Keratinocyte (primary cell): ENCODE measurements around the gene SF3B2. TPM values are rescaled to one million over a fixed set of nuclear protein-coding genes. Genes with fewer than 3 reads are reported as not detected.

ENCODE experiments used
- DNase-seq: peaks from one replicate; pipeline ENCODE4 v3.0.0-alpha.2; 2011; ENCODE audit warnings: low read depth, missing footprints, low spot score
- FAIRE-seq: peaks from 2 replicates; lab custom pipeline; 2011; peaks lifted over from hg19 to GRCh38; lab: Jason Lieb, UNC
- H2AFZ ChIP-seq: 2 replicates; pipeline ENCODE4 v1.6.0; 2012; ENCODE audit warnings: low read length, control low read depth, inconsistent platforms; ENCODE audit not compliant: control insufficient read depth
- H3K27ac ChIP-seq: 2 replicates; pipeline ENCODE4 v1.5.1; 2011; ENCODE audit warnings: low read length; ENCODE audit not compliant: control insufficient read depth, insufficient read depth
- H3K27me3 ChIP-seq: 3 replicates; pipeline ENCODE4 v1.6.0; 2011; ENCODE audit warnings: low read length; ENCODE audit not compliant: control insufficient read depth, insufficient read depth; ENCODE audit errors: extremely low read depth
- H3K36me3 ChIP-seq, 2 experiments: 2 replicates in 1 of 2; 3 replicates in 1 of 2; pipeline ENCODE4 v1.5.1; 2011; ENCODE audit warnings: low read length in 2 of 2, mild to moderate bottlenecking in 1 of 2; ENCODE audit not compliant: control insufficient read depth in 2 of 2, insufficient read depth in 2 of 2; ENCODE audit errors: extremely low read depth in 1 of 2
- H3K4me1 ChIP-seq: 3 replicates; pipeline ENCODE4 v1.5.1; 2011; ENCODE audit warnings: low read length; ENCODE audit not compliant: control insufficient read depth, insufficient read depth; ENCODE audit errors: extremely low read depth
- H3K4me2 ChIP-seq: 3 replicates; pipeline ENCODE4 v1.6.0; 2011; ENCODE audit warnings: low read depth, low read length; ENCODE audit not compliant: control insufficient read depth, insufficient read depth; ENCODE audit errors: extremely low read depth
- H3K4me3 ChIP-seq, 3 experiments: fragments of 200-600 bp in 1 of 3; sonication (generic) in 1 of 3; 2 replicates in 2 of 3; 3 replicates in 1 of 3; pipeline ENCODE4 v1.5.1; 2011 to 2016; ENCODE audit warnings: low read length in 3 of 3, mild to moderate bottlenecking in 3 of 3, control low read depth in 2 of 3, inconsistent platforms in 1 of 3, low read depth in 1 of 3, mixed read lengths in 1 of 3, mixed run types in 1 of 3, moderate library complexity in 1 of 3; ENCODE audit not compliant: control insufficient read depth in 2 of 3, insufficient read depth in 2 of 3; ENCODE audit errors: extremely low read depth in 1 of 3
- H3K79me2 ChIP-seq: 2 replicates; pipeline ENCODE4 v1.6.0; 2012; ENCODE audit warnings: low read length; ENCODE audit not compliant: control insufficient read depth, insufficient read depth
- H3K9ac ChIP-seq: 3 replicates; pipeline ENCODE4 v1.6.0; 2011; ENCODE audit warnings: low read length; ENCODE audit not compliant: control insufficient read depth, insufficient read depth; ENCODE audit errors: extremely low read depth
- H3K9me1 ChIP-seq: 3 replicates; pipeline ENCODE4 v1.6.0; 2011; ENCODE audit warnings: low read length; ENCODE audit not compliant: control insufficient read depth, insufficient read depth; ENCODE audit errors: extremely low read depth
- H3K9me3 ChIP-seq: 2 replicates; pipeline ENCODE4 v1.5.1; 2012; ENCODE audit warnings: low read depth, low read length; ENCODE audit not compliant: control insufficient read depth
- H4K20me1 ChIP-seq: 3 replicates; pipeline ENCODE4 v1.6.0; 2011; ENCODE audit warnings: low read length; ENCODE audit not compliant: control insufficient read depth, insufficient read depth; ENCODE audit errors: extremely low read depth
- CTCF ChIP-seq, 3 experiments: IDR thresholded peaks in 1 of 3; conservative IDR thresholded peaks in 1 of 3; optimal IDR thresholded peaks in 1 of 3; 2 replicates in 2 of 3; 3 replicates in 1 of 3; pipeline versions ENCODE3 to v1.5.1; 2011; ENCODE audit warnings: low read length in 3 of 3, mild to moderate bottlenecking in 3 of 3, moderate library complexity in 2 of 3, control low read depth in 1 of 3, inconsistent platforms in 1 of 3; ENCODE audit not compliant: insufficient read depth in 2 of 3; ENCODE audit errors: extremely low read depth in 1 of 3
- EZH2 ChIP-seq: IDR thresholded peaks from one replicate; pipeline ENCODE4 v1.6.1; 2012; ENCODE audit warnings: inconsistent platforms, mild to moderate bottlenecking, low read length, moderate library complexity
- dilution Hi-C: fragments of 300-500 bp; cut with MboI; formaldehyde crosslinking; loops from one replicate; pipeline ENCODE4 v1.7.0; 2020; ENCODE audit warnings: low sequenced_read_pairs; ENCODE audit not compliant: extremely low pct_ligation_motif_present
- polyA plus RNA-seq, 5 experiments: library from polyadenylated mRNA; depleted of rRNA in 3 of 5; stranded (reverse) in 3 of 5; stranded (forward) in 1 of 5; unstranded in 1 of 5; fragments of >200 nt; gene quantifications; 1 replicate in 1 of 5; 2 replicates in 3 of 5; 3 replicates in 1 of 5; pipeline versions ENCODE4 v1.2.1 to v1.2.3, GENCODE V29; 2011 to 2012; ENCODE audit warnings: missing spikeins in 2 of 5, low read depth in 1 of 5, low replicate concordance in 1 of 5

Gene SF3B2
- polyA plus RNA-seq, 1 donor (not counting 4 experiments of a cell fraction or from before 2014, with no cell fraction given): 73.0 TPM

DNA sequence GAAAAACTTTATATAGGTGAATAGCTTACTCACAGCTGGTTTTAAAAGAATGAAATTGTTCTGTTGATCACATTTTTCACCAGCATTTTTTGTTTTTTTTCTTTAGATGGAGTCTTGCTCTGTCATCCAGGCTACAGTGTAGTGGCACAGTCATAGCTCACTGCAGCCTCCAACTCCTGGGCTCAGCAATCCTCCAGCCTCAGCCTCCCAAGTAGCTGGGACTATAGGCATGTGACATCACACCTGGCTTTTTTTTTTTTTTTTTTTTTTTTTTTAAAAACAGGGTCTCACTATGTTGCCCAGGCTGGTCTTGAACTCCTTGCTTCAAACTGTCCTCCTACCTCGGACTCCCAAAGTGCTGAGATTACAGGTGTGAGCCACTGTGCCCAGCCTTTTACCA lies 21.5 kb downstream of the SF3B2 start:
- no peak for FAIRE-seq
- dilution Hi-C loops: no loop called here
- Histone ChIP-seq H2AFZ (no peak overlapping the region), H3K9me1 (peaks cover 4% of the 10 kb centered on the region), H3K79me2 (peaks cover 53% of the 10 kb centered on the region), H3K36me3 (peaks cover 7 to 25% of the 10 kb centered on the region in 2 experiments), H3K27me3 (no peaks in the 10 kb centered on the region), H3K9ac (no peak overlapping the region), H3K4me1 (peaks cover 32% of the 10 kb centered on the region), H3K4me2 (no peak overlapping the region), H3K27ac (no peak overlapping the region), H3K9me3 (no peaks in the 10 kb centered on the region), H3K4me3 (no peak overlapping the region), H4K20me1 (peaks cover 3% of the 10 kb centered on the region)
- no peak for TF ChIP-seq CTCF (optimal IDR thresholded peaks at IDR 0.05 in 1 of 3, IDR thresholded peaks at IDR 0.05 in 1 of 3, conservative IDR thresholded peaks at IDR 0.05 in 1 of 3; ENCODE audit: extremely low read depth in 1 of 3, insufficient read depth in 2 of 3, low read length in 3 of 3)
- no peak for TF ChIP-seq EZH2
- DNase-seq: no peak

GRCh38 chr11:66075273-66075672 lies 23.1 kb downstream of the SF3B2 start:
- Histone ChIP-seq H4K20me1 (no peaks in the 10 kb centered on the region), H3K36me3 (peaks cover 4 to 19% of the 10 kb centered on the region in 2 experiments), H3K4me3 (no peak overlapping the region), H3K4me2 (no peak overlapping the region), H3K79me2 (peaks cover 61% of the 10 kb centered on the region), H3K27ac (no peak overlapping the region), H3K9me1 (peaks cover 4% of the 10 kb centered on the region), H3K9ac (no peak overlapping the region), H3K27me3 (no peaks in the 10 kb centered on the region), H2AFZ (no peak overlapping the region), H3K9me3 (no peaks in the 10 kb centered on the region), H3K4me1 (peaks cover 24% of the 10 kb centered on the region)
- no peak for TF ChIP-seq EZH2
- no peak for TF ChIP-seq CTCF (optimal IDR thresholded peaks at IDR 0.05 in 1 of 3, IDR thresholded peaks at IDR 0.05 in 1 of 3, conservative IDR thresholded peaks at IDR 0.05 in 1 of 3; ENCODE audit: extremely low read depth in 1 of 3, insufficient read depth in 2 of 3, low read length in 3 of 3)
- DNase-seq: no peak
- dilution Hi-C loops: no loop called here
- no peak for FAIRE-seq
